ENCODE data around the gene CLK1. TPM values are rescaled to one million over a fixed set of nuclear protein-coding genes. Genes with fewer than 3 reads are reported as not detected.

The CLK1 gene
- total and polyA plus RNA-seq, 2 of the 13 experiments (the other 11 are each of a cell fraction or from before 2014, with no cell fraction given): 66.6 to 101 TPM

DNA sequence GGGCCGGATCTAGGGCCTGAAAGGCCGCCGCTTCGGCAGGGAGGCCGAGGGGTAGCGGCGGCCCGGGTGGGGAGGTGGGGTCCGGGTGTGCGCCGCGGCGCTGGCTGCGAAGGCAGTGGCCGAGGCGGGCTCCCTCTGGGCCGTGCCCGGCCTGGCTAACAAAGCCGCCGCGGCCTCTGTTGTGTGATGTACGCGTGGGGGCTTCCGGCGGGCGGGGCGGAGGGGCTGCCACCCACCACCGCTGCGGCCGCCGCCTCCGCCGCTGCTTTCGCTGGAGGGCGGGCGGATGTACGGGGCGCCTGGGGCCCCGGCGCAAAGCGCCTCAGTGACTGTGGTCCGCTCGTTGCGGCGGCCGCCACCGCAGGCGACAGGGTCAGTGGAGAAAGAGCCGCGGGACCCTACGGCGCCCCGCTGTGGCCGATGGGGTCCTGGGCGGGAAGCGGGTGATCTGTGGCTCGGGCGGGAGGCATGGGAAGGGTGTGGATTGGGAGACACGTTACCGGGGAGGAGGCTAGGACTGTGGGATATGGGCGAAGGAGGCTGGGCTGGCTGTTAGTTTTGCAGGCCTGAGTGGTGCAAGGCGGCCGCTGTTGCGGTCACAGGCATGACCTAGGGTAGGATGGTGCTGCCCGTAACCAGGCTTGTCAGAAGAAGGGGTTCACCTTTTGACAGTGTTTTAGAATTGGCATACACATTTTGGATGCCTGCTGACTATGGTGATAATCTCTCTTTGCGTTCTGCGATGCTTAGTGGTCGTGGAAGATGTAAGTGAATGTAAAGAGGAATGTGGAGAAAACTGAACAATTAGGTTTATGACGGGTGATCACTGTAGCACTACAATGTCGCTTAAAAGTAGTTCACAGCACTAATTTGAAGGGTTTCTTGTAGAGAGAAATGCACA lies 52.1 kb downstream of the CLK1 start (continued):
- peak; percentile 63; the same call in 1 of the 2 replicates for TF ChIP-seq FOXO1 (CRISPR knock-in tag; IDR thresholded peaks at IDR 0.05)
- TF ChIP-seq HHEX (CRISPR knock-in tag; IDR thresholded peaks at IDR 0.05): no peak
- TF ChIP-seq HDAC2 (CRISPR knock-in tag; IDR thresholded peaks at IDR 0.05): peak; percentile 86
- TF ChIP-seq AHR (CRISPR knock-in tag; IDR thresholded peaks at IDR 0.05): no peak
- TF ChIP-seq PLRG1 (conservative IDR thresholded peaks at IDR 0.05): no peak
- TF ChIP-seq ZNF800 (CRISPR knock-in tag; IDR thresholded peaks at IDR 0.05): peak; percentile 63; the same call in 1 of the 2 replicates
- no peak for TF ChIP-seq CREB1 (IDR thresholded peaks at IDR 0.05)
- no peak for TF ChIP-seq CREB1 (CRISPR knock-in tag; IDR thresholded peaks at IDR 0.05)
- TF ChIP-seq CBX2 (IDR thresholded peaks at IDR 0.05; ENCODE audit: low read depth, low read length): no peak
- 0 out of 2 replicates have a peak, but pooled peaks have one; percentile 23 for TF ChIP-seq CBX2 (CRISPR knock-in tag; IDR thresholded peaks at IDR 0.05; ENCODE audit: low read depth)
- TF ChIP-seq ZNF576 (CRISPR knock-in tag; IDR thresholded peaks at IDR 0.05): 0 out of 2 replicates have a peak, but pooled peaks have one; percentile 13
- no peak; the same call in none of the 2 replicates for TF ChIP-seq ZMAT3 (CRISPR knock-in tag; conservative IDR thresholded peaks at IDR 0.05)
- TF ChIP-seq SMARCE1 (IDR thresholded peaks at IDR 0.05; ENCODE audit: borderline replicate concordance): no peak
- TF ChIP-seq, protein P1, sequence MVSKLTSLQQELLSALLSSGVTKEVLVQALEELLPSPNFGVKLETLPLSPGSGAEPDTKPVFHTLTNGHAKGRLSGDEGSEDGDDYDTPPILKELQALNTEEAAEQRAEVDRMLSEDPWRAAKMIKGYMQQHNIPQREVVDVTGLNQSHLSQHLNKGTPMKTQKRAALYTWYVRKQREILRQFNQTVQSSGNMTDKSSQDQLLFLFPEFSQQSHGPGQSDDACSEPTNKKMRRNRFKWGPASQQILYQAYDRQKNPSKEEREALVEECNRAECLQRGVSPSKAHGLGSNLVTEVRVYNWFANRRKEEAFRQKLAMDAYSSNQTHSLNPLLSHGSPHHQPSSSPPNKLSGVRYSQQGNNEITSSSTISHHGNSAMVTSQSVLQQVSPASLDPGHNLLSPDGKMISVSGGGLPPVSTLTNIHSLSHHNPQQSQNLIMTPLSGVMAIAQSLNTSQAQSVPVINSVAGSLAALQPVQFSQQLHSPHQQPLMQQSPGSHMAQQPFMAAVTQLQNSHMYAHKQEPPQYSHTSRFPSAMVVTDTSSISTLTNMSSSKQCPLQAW (CRISPR knock-in tag; IDR thresholded peaks at IDR 0.05): peak; percentile 59; the same call in 1 of the 2 replicates
- TF ChIP-seq TOE1 (CRISPR knock-in tag; IDR thresholded peaks at IDR 0.05): 0 out of 2 replicates have a peak, but pooled peaks have one; percentile 27
- no peak; the same call in 1 of the 2 replicates for TF ChIP-seq TAF1 (CRISPR knock-in tag; IDR thresholded peaks at IDR 0.05)
- no peak for TF ChIP-seq ZNF251 (CRISPR knock-in tag; IDR thresholded peaks at IDR 0.05)
- TF ChIP-seq MED8 (CRISPR knock-in tag; IDR thresholded peaks at IDR 0.05; ENCODE audit: insufficient replicate concordance): peak; percentile 19
- peak; percentile 49 for TF ChIP-seq TEAD3 (CRISPR knock-in tag; optimal IDR thresholded peaks at IDR 0.05; ENCODE audit: borderline replicate concordance)
- peak; percentile 17; the same call in 1 of the 2 replicates for TF ChIP-seq RXRB (CRISPR knock-in tag; IDR thresholded peaks at IDR 0.05; ENCODE audit: borderline replicate concordance)
- TF ChIP-seq, protein P2, sequence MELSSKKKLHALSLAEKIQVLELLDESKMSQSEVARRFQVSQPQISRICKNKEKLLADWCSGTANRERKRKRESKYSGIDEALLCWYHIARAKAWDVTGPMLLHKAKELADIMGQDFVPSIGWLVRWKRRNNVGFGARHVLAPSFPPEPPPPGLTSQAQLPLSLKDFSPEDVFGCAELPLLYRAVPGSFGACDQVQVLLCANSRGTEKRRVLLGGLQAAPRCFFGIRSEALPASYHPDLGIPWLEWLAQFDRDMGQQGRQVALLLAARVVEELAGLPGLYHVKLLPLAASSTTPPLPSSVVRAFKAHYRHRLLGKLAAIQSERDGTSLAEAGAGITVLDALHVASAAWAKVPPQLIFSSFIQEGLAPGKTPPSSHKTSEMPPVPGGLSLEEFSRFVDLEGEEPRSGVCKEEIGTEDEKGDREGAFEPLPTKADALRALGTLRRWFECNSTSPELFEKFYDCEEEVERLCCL (CRISPR knock-in tag; IDR thresholded peaks at IDR 0.05; ENCODE audit: borderline replicate concordance): 0 out of 2 replicates have a peak, but pooled peaks have one; percentile 46
- 0 out of 2 replicates have a peak, but pooled peaks have one; percentile 40 for TF ChIP-seq SIN3B (IDR thresholded peaks at IDR 0.05; ENCODE audit: low read length)
- TF ChIP-seq, protein P3, sequence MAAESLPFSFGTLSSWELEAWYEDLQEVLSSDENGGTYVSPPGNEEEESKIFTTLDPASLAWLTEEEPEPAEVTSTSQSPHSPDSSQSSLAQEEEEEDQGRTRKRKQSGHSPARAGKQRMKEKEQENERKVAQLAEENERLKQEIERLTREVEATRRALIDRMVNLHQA (CRISPR knock-in tag; IDR thresholded peaks at IDR 0.05): no peak
- no peak for TF ChIP-seq ZNF326 (CRISPR knock-in tag; IDR thresholded peaks at IDR 0.05; ENCODE audit: borderline replicate concordance)
- TF ChIP-seq ZNF777 (CRISPR knock-in tag; IDR thresholded peaks at IDR 0.05): no peak; the same call in none of the 2 replicates
- TF ChIP-seq ATF1 (CRISPR knock-in tag; IDR thresholded peaks at IDR 0.05): no peak
- no peak for TF ChIP-seq ZNF816 (CRISPR knock-in tag; IDR thresholded peaks at IDR 0.05; ENCODE audit: borderline replicate concordance)
